SK-N-SH treated with all-trans-retinoic acid at 6 μM for 48 hours (cell line): Measurements from ENCODE around the gene HDGFL3.

Experiments
- ATAC-seq: fragments of 200-7000 bp; cut with Tn5 transposase; 3 replicates; pipeline ENCODE4 v1.9.1; 2020; ENCODE audit warnings: mild to moderate bottlenecking, moderate library complexity
- ARNTL ChIP-seq: fragments of 450-650 bp; formaldehyde crosslinking; IDR thresholded peaks from 2 replicates; pipeline ENCODE4 v1.5.0; 2020; ENCODE audit warnings: low read depth, mild to moderate bottlenecking, moderate library complexity, borderline replicate concordance
- BACH2 ChIP-seq: fragments of 250-450 bp; sonication (Bioruptor Pico); IDR thresholded peaks from 2 replicates; pipeline ENCODE4 v1.9.0; 2021; ENCODE audit warnings: mild to moderate bottlenecking, borderline replicate concordance
- CSDC2 ChIP-seq: fragments of 250-450 bp; sonication (Bioruptor Pico); IDR thresholded peaks from 2 replicates; pipeline ENCODE4 v1.5.0; 2020; ENCODE audit warnings: mild to moderate bottlenecking, moderate library complexity
- ESRRG ChIP-seq: fragments of 250-450 bp; sonication (Bioruptor Pico); IDR thresholded peaks from 2 replicates; pipeline ENCODE4 v1.6.1; 2021; ENCODE audit warnings: mild to moderate bottlenecking
- GLIS3 ChIP-seq: fragments of 250-450 bp; sonication (Bioruptor Pico); IDR thresholded peaks from 2 replicates; pipeline ENCODE4 v1.5.0; 2020; ENCODE audit warnings: mild to moderate bottlenecking, moderate library complexity
- ISL1 ChIP-seq: fragments of 250-450 bp; sonication (Bioruptor Pico); IDR thresholded peaks from 2 replicates; pipeline ENCODE4 v2.1.2; 2022; ENCODE audit warnings: mild to moderate bottlenecking, moderate library complexity
- OSR1 ChIP-seq: fragments of 250-450 bp; sonication (Bioruptor Pico); IDR thresholded peaks from 2 replicates; pipeline ENCODE4 v1.8.0; 2022; ENCODE audit warnings: moderate library complexity, mild to moderate bottlenecking, inconsistent platforms
- PPARA ChIP-seq: fragments of 250-450 bp; sonication (Bioruptor Pico); IDR thresholded peaks from 2 replicates; pipeline ENCODE4 v1.5.0; 2020; ENCODE audit warnings: mild to moderate bottlenecking, borderline replicate concordance
- RARB ChIP-seq: fragments of 250-450 bp; sonication (Bioruptor Pico); IDR thresholded peaks from 2 replicates; pipeline ENCODE4 v1.8.0; 2021; ENCODE audit warnings: mild to moderate bottlenecking, moderate library complexity
- TCF4 ChIP-seq: fragments of 250-450 bp; sonication (Bioruptor Pico); IDR thresholded peaks from 2 replicates; pipeline ENCODE4 v1.8.0; 2021; ENCODE audit warnings: mild to moderate bottlenecking, moderate library complexity, borderline replicate concordance
- TOX ChIP-seq: fragments of 250-450 bp; sonication (Bioruptor Pico); IDR thresholded peaks from 2 replicates; pipeline ENCODE4 v1.8.0; 2021; ENCODE audit warnings: mild to moderate bottlenecking, moderate library complexity, borderline replicate concordance
- ZC3H10 ChIP-seq: fragments of 250-450 bp; sonication (Bioruptor Pico); IDR thresholded peaks from 2 replicates; pipeline ENCODE4 v1.5.1; 2021; ENCODE audit warnings: mild to moderate bottlenecking, moderate library complexity
- ZFP3 ChIP-seq: fragments of 250-450 bp; sonication (Bioruptor Pico); IDR thresholded peaks from 2 replicates; pipeline ENCODE4 v1.5.0; 2020; ENCODE audit warnings: mild to moderate bottlenecking, moderate library complexity
- ZFP30 ChIP-seq: fragments of 450-650 bp; formaldehyde crosslinking; IDR thresholded peaks from 2 replicates; pipeline ENCODE4 v1.5.0; 2022; ENCODE audit warnings: mild to moderate bottlenecking, moderate library complexity
- ZNF565 ChIP-seq: fragments of 450-650 bp; formaldehyde crosslinking; conservative IDR thresholded peaks from 2 replicates; pipeline ENCODE4 v1.5.0; 2020; ENCODE audit warnings: low read depth, mild to moderate bottlenecking, moderate library complexity
- ZNF70 ChIP-seq: fragments of 450-650 bp; formaldehyde crosslinking; IDR thresholded peaks from 2 replicates; pipeline ENCODE4 v1.5.0; 2020; ENCODE audit warnings: mild to moderate bottlenecking, moderate library complexity
- ZNF8 ChIP-seq: fragments of 450-650 bp; formaldehyde crosslinking; IDR thresholded peaks from 2 replicates; pipeline ENCODE4 v1.5.0; 2020; ENCODE audit warnings: mild to moderate bottlenecking, moderate library complexity
- TF ChIP-seq, protein P1 (sequence below): fragments of 250-450 bp; sonication (Bioruptor Pico); IDR thresholded peaks from 2 replicates; pipeline ENCODE4 v1.5.1; 2021; ENCODE audit warnings: mild to moderate bottlenecking, moderate library complexity
- TF ChIP-seq, protein P2 (sequence below): fragments of 250-450 bp; sonication (Bioruptor Pico); IDR thresholded peaks from 2 replicates; pipeline ENCODE4 v1.8.0; 2021; ENCODE audit warnings: low read depth, mild to moderate bottlenecking, moderate library complexity, borderline replicate concordance
- TF ChIP-seq, protein P3 (sequence below): fragments of 250-450 bp; sonication (Bioruptor Pico); IDR thresholded peaks from 2 replicates; pipeline ENCODE4 v1.5.1; 2020; ENCODE audit warnings: low read depth, mild to moderate bottlenecking, moderate library complexity

Gene HDGFL3

DNA sequence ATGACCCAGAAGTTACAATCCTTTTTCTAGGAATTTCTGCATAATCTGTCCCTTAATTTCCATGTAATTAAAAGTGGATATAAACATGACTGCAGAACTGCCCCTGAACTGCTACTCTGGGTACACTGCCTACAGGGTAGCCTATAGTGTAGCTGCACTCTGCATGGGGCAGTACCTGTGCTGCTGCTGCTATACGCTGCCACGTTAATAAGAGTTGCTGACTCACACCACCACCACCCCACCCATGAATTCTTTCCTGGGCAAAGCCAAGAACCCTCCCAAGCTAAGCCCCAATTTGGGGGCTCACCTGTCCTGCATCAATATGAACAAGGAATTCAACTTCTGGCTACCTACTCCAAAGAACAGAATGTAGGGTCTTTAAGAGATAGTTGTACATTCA, 13.9 kb downstream of the HDGFL3 start:
- no peak for TF ChIP-seq GLIS3
- TF ChIP-seq, protein P1, sequence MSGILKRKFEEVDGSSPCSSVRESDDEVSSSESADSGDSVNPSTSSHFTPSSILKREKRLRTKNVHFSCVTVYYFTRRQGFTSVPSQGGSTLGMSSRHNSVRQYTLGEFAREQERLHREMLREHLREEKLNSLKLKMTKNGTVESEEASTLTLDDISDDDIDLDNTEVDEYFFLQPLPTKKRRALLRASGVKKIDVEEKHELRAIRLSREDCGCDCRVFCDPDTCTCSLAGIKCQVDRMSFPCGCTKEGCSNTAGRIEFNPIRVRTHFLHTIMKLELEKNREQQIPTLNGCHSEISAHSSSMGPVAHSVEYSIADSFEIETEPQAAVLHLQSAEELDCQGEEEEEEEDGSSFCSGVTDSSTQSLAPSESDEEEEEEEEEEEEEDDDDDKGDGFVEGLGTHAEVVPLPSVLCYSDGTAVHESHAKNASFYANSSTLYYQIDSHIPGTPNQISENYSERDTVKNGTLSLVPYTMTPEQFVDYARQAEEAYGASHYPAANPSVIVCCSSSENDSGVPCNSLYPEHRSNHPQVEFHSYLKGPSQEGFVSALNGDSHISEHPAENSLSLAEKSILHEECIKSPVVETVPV (CRISPR knock-in tag), result no peak
- TF ChIP-seq TOX (CRISPR knock-in tag), result no peak
- no peak for TF ChIP-seq PPARA (CRISPR knock-in tag)
- TF ChIP-seq, protein P2, sequence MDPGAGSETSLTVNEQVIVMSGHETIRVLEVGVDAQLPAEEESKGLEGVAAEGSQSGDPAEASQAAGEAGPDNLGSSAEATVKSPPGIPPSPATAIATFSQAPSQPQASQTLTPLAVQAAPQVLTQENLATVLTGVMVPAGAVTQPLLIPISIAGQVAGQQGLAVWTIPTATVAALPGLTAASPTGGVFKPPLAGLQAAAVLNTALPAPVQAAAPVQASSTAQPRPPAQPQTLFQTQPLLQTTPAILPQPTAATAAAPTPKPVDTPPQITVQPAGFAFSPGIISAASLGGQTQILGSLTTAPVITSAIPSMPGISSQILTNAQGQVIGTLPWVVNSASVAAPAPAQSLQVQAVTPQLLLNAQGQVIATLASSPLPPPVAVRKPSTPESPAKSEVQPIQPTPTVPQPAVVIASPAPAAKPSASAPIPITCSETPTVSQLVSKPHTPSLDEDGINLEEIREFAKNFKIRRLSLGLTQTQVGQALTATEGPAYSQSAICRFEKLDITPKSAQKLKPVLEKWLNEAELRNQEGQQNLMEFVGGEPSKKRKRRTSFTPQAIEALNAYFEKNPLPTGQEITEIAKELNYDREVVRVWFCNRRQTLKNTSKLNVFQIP (CRISPR knock-in tag), result no peak
- TF ChIP-seq ESRRG, result no peak
- TF ChIP-seq ARNTL, result no peak
- no peak for TF ChIP-seq ISL1
- TF ChIP-seq BACH2 (CRISPR knock-in tag), result no peak
- no peak for TF ChIP-seq ZNF565
- no peak for TF ChIP-seq ZNF8
- ATAC-seq, result no peak

DNA sequence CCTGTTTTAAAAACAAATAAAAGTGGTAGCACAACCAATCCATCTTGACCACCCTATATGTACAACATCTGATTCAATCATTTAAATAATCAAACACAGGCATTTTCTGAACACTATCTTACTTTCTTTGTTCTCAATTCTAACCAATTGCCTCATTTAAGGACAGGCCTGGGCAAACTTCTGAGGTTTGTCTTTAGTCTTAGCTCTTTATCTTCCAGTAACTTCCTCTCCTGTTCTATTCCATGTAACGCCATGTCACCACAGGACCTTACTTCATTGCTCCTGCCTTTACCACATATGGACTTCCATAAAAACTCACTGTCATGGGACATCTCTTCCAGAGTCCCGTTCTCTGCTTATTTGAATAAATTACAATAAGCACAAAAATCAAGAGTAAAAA, 14.9 kb downstream of the HDGFL3 start:
- TF ChIP-seq, protein P1 (CRISPR knock-in tag), result no peak
- no peak for TF ChIP-seq TOX (CRISPR knock-in tag)
- no peak for TF ChIP-seq BACH2 (CRISPR knock-in tag)
- TF ChIP-seq ZFP30 (CRISPR knock-in tag), result no peak
- no peak for TF ChIP-seq TCF4
- TF ChIP-seq OSR1, result no peak
- TF ChIP-seq CSDC2 (CRISPR knock-in tag), result no peak
- TF ChIP-seq PPARA (CRISPR knock-in tag), result no peak
- TF ChIP-seq, protein P3, sequence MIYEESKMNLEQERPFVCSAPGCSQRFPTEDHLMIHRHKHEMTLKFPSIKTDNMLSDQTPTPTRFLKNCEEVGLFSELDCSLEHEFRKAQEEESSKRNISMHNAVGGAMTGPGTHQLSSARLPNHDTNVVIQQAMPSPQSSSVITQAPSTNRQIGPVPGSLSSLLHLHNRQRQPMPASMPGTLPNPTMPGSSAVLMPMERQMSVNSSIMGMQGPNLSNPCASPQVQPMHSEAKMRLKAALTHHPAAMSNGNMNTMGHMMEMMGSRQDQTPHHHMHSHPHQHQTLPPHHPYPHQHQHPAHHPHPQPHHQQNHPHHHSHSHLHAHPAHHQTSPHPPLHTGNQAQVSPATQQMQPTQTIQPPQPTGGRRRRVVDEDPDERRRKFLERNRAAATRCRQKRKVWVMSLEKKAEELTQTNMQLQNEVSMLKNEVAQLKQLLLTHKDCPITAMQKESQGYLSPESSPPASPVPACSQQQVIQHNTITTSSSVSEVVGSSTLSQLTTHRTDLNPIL, result no peak
- ATAC-seq, result no peak

DNA sequence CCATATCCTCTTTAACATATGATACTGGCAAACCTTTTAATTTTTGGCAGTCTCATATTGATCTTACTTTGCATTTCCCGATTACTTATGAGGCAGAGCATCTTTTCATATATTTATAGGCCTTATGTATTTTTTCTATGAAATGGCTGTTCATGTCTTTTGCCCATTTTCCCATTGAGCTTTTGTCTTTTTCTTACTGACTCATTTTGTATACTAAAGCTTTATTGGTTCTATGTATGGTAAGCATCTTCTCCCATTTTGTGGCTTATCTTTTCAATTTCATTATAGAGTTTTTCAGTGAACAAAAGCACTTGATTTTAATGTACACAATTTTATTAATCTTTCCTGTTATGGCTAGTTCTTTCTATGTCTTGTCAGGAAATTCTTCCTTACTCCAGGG, 17.2 kb downstream of the HDGFL3 start:
- no peak for TF ChIP-seq ZFP3 (CRISPR knock-in tag)
- no peak for TF ChIP-seq RARB
- TF ChIP-seq, protein P3, result no peak
- no peak for TF ChIP-seq ISL1
- TF ChIP-seq ZNF8, result no peak
- no peak for TF ChIP-seq CSDC2 (CRISPR knock-in tag)
- TF ChIP-seq ZNF70 (CRISPR knock-in tag), result no peak
- TF ChIP-seq ARNTL, result no peak
- TF ChIP-seq ZC3H10 (CRISPR knock-in tag), result no peak
- TF ChIP-seq GLIS3, result no peak
- no peak for TF ChIP-seq ZNF565
- TF ChIP-seq, protein P2 (CRISPR knock-in tag), result no peak
- ATAC-seq, result no peak

DNA sequence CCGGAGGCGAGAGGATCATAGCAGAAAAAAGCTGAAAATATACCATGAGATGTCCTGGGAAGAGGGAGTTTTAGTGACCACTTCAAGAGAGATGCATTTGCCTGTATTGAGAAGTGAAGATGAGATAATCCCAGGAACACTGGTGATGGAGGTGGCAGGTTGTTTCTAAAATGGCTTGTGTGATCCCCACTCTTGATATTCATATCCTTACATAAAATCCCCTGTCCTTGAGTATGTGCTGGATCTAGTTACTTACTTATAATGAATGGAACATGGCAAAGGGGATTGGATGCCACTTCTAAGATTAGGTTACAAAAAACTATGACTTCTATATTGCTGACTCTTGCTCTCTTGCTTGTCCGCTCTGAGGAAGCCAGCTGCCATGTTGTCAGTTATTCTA, 22.1 kb downstream of the HDGFL3 start:
- ATAC-seq, result no peak
- no peak for TF ChIP-seq ZNF70 (CRISPR knock-in tag)
- TF ChIP-seq CSDC2 (CRISPR knock-in tag), result no peak
- TF ChIP-seq, protein P2 (CRISPR knock-in tag), result no peak
- TF ChIP-seq TCF4, result no peak
- no peak for TF ChIP-seq ZFP3 (CRISPR knock-in tag)
- no peak for TF ChIP-seq TOX (CRISPR knock-in tag)
- TF ChIP-seq ARNTL, result no peak
- no peak for TF ChIP-seq RARB
- TF ChIP-seq ZC3H10 (CRISPR knock-in tag), result no peak
- no peak for TF ChIP-seq GLIS3
- no peak for TF ChIP-seq PPARA (CRISPR knock-in tag)
